Psoas muscle (tissue), 8 donors: Measurements from ENCODE around the gene STXBP6. TPM values are rescaled to one million over a fixed set of nuclear protein-coding genes. Genes with fewer than 3 reads are reported as not detected.
"Not testable (repeated sequence)": the region's sequence is repeated elsewhere in the genome, so short reads cannot be mapped to it uniquely, and the experiment has no call there.

Experiments used
- ATAC-seq, 4 donors: fragments of 200-7000 bp; cut with Tn5 transposase; one replicate each; pipeline ENCODE4 v1.9.1; 2020; ENCODE audit warnings: moderate library complexity in 3 of 4, mild to moderate bottlenecking in 2 of 4
- DNase-seq, 2 donors: peaks; one replicate each; pipeline ENCODE4 v3.0.0-alpha.2; 2020
- H3K27ac ChIP-seq: fragments of 200-600 bp; one replicate; pipeline ENCODE4 v1.8.0; 2022
- H3K27me3 ChIP-seq, 3 donors: fragments of 200-600 bp in 1 of 3; one replicate each; pipeline versions ENCODE4 v1.6.1 to v1.8.0; 2013 to 2022; ENCODE audit warnings: low read length in 2 of 3, mild to moderate bottlenecking in 2 of 3, moderate library complexity in 1 of 3; ENCODE audit not compliant: insufficient read depth in 3 of 3
- H3K36me3 ChIP-seq, 2 donors: fragments of 200-600 bp in 1 of 2; one replicate each; pipeline versions ENCODE4 v1.6.1 to v1.8.0; 2013 to 2022; ENCODE audit warnings: low read depth in 1 of 2, mild to moderate bottlenecking in 1 of 2, moderate library complexity in 1 of 2; ENCODE audit not compliant: insufficient read depth in 1 of 2
- H3K4me1 ChIP-seq: fragments of 200-600 bp; one replicate; pipeline ENCODE4 v1.8.0; 2022
- H3K4me3 ChIP-seq: fragments of 200-600 bp; one replicate; pipeline ENCODE4 v1.8.0; 2022; ENCODE audit warnings: mild to moderate bottlenecking
- H3K9me3 ChIP-seq: fragments of 200-600 bp; one replicate; pipeline ENCODE4 v1.8.0; 2022
- WGBS, 3 donors: extraction: QIAGEN DNeasy Blood & Tissue Kit; methylation state at CpG; one replicate each; pipeline versions ENCODE4 v1.1.6 to v1.1.7; 2013; 5-methylcytosine and 5-hydroxymethylcytosine counted together
- intact Hi-C, 2 donors: fragments of 100-400 bp; cut with DNase I; formaldehyde crosslinking; loops; one replicate each; pipeline versions ENCODE4 v1.11.0 to v1.14.2; 2022
- polyA plus RNA-seq, 3 donors: library from polyadenylated mRNA; stranded (reverse); fragments of 200-250 nt; gene quantifications; one replicate each; pipeline ENCODE4 v1.2.3, GENCODE V29; 2013
- total RNA-seq, 4 donors: library from RNA; stranded (reverse); fragmentation: NEBNext Ultra II Directional in 2 of 4; extraction: Animal tissue kit (Norgen Biotek cat#: 25700) in 2 of 4; gene quantifications; one replicate each; pipeline versions ENCODE4 v1.2.1 to v1.2.4, GENCODE V29; 2021 to 2023
- TF ChIP-seq, protein P1 (sequence below): fragments of 200-600 bp; IDR thresholded peaks from one replicate; pipeline ENCODE4 v1.8.0; 2022; ENCODE audit warnings: antibody characterized with exemption
- donor health status: healthy with polysubstance abuse.
- donor health status: DM: no; HTN: no; CAD: no; lungs with moderate emphysema.
- donor health status: Bipolar disorder and iron deficiency.
- donor health status: healthy.
- donor health status: DM: yes; HTN: yes; CAD: no.
- donor health status: DM: no; HTN: no; CAD: no.
- donor health status: DM: no; HTN: no; CAD: no.
- donor health status: DM: yes; HTN: yes; CAD: no.

The STXBP6 gene
- total and polyA plus RNA-seq, 7 donors = 1.1 to 3.5 (median 2.2) TPM

DNA sequence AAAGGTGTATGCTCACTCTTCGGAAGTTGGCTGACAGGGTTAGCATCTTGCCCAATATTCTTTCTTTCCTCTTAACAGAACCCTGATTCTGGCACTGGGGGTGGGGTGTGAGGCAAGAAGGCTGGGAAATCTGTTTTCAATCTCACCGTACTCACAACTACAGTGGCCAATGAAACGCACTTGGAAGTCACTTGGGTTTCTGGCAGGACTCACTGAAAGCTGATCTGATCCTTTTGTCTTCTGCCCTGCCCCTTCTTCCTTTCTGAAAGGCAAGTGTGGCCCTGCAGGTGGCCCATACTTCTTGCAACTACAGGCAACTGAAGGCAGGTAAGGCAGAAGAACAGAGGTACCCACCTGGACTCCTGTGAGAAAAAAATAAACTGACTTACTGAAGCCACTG is 106.9 kb downstream of the STXBP6 start:
- no peak overlapping the region for H3K4me3 ChIP-seq
- H3K4me1 ChIP-seq = no peaks in the 10 kb centered on the region
- intact Hi-C loops = no loop called here
- DNase-seq (peak; percentile 59 to 76), ATAC-seq (peak in 2 of 4 donors; percentile 34 to 54)
- no peaks in the 10 kb centered on the region for H3K27me3 ChIP-seq
- no peak overlapping the region for H3K27ac ChIP-seq
- TF ChIP-seq, protein P1, sequence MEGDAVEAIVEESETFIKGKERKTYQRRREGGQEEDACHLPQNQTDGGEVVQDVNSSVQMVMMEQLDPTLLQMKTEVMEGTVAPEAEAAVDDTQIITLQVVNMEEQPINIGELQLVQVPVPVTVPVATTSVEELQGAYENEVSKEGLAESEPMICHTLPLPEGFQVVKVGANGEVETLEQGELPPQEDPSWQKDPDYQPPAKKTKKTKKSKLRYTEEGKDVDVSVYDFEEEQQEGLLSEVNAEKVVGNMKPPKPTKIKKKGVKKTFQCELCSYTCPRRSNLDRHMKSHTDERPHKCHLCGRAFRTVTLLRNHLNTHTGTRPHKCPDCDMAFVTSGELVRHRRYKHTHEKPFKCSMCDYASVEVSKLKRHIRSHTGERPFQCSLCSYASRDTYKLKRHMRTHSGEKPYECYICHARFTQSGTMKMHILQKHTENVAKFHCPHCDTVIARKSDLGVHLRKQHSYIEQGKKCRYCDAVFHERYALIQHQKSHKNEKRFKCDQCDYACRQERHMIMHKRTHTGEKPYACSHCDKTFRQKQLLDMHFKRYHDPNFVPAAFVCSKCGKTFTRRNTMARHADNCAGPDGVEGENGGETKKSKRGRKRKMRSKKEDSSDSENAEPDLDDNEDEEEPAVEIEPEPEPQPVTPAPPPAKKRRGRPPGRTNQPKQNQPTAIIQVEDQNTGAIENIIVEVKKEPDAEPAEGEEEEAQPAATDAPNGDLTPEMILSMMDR = no peak
- H3K9me3 ChIP-seq = no peaks in the 10 kb centered on the region
- no peaks in the 10 kb centered on the region for H3K36me3 ChIP-seq
- 25 to 39% (median 27%) methylated on average over 3 of the region's 3 CpGs for WGBS, 3 donors

GRCh38 chr14:24941719-24942118 is 108.2 kb downstream of the STXBP6 start:
- TF ChIP-seq, protein P1 = no peak
- DNase-seq (no peak), ATAC-seq (no peak)
- no peaks in the 10 kb centered on the region for H3K4me1 ChIP-seq
- H3K4me3 ChIP-seq = no peak overlapping the region
- WGBS, 3 donors = 95 to 96% (median 96%) methylated on average over 1 of the region's 1 CpG
- intact Hi-C loops = no loop called here
- H3K9me3 ChIP-seq = no peaks in the 10 kb centered on the region
- H3K27ac ChIP-seq = no peak overlapping the region
- no peaks in the 10 kb centered on the region for H3K27me3 ChIP-seq
- no peaks in the 10 kb centered on the region for H3K36me3 ChIP-seq

- ATAC-seq (no peak), DNase-seq (no peak)
- intact Hi-C loops = no loop called here
- TF ChIP-seq, protein P1 = no peak
- H3K4me1 ChIP-seq = no peaks in the 10 kb centered on the region
- no peak overlapping the region for H3K4me3 ChIP-seq
- no peaks in the 10 kb centered on the region for H3K36me3 ChIP-seq
- no peaks in the 10 kb centered on the region for H3K9me3 ChIP-seq
- H3K27me3 ChIP-seq = no peaks in the 10 kb centered on the region
- WGBS, 3 donors = 89 to 92% (median 91%) methylated on average over 5 of the region's 5 CpGs
- no peak overlapping the region for H3K27ac ChIP-seq
These were observed 109.6 kb downstream of the STXBP6 start for GRCh38 chr14:24940213-24940783.

GRCh38 chr14:24938593-24938992 is 111.4 kb downstream of the STXBP6 start:
- Histone ChIP-seq H3K9me3 (no peaks in the 10 kb centered on the region), H3K27ac (no peak overlapping the region), H3K4me3 (no peak overlapping the region), H3K36me3 (no peaks in the 10 kb centered on the region), H3K27me3 (no peaks in the 10 kb centered on the region), H3K4me1 (no peaks in the 10 kb centered on the region)
- WGBS, 3 donors = 38 to 57% (median 48%) methylated on average over 1 of the region's 1 CpG
- TF ChIP-seq, protein P1 = no peak
- intact Hi-C loops = no loop called here
- DNase-seq = no peak
- ATAC-seq = no peak

GRCh38 chr14:24937300-24937699 is 112.6 kb downstream of the STXBP6 start:
- no peak for DNase-seq
- H3K36me3 ChIP-seq = no peaks in the 10 kb centered on the region
- H3K27ac ChIP-seq = no peak overlapping the region
- whole genome bisulfite sequencing, 3 donors = 90 to 97% (median 95%) methylated on average over 1 of the region's 1 CpG
- no peak for ATAC-seq
- no peaks in the 10 kb centered on the region for H3K9me3 ChIP-seq
- intact Hi-C loops = no loop called here
- H3K4me1 ChIP-seq = no peaks in the 10 kb centered on the region
- TF ChIP-seq, protein P1 = no peak
- H3K4me3 ChIP-seq = no peak overlapping the region
- no peaks in the 10 kb centered on the region for H3K27me3 ChIP-seq

- H3K36me3 ChIP-seq, DNase-seq, H3K27ac ChIP-seq, ATAC-seq, H3K4me3 ChIP-seq, H3K9me3 ChIP-seq, H3K4me1 ChIP-seq, H3K27me3 ChIP-seq, intact Hi-C loops: not testable (repeated sequence)
- WGBS, 3 donors = 94 to 100% (median 99%) methylated on average over 2 of the region's 2 CpGs
These were observed 113.2 kb downstream of the STXBP6 start for GRCh38 chr14:24936773-24937172.
